Body of pancreas (tissue), 4 donors: ENCODE data around the gene DHX34. TPM values are rescaled to one million over a fixed set of nuclear protein-coding genes. Genes with fewer than 3 reads are reported as not detected.
"Not testable (repeated sequence)": the region's sequence is repeated elsewhere in the genome, so short reads cannot be mapped to it uniquely, and the experiment has no call there.

Source experiments
- ATAC-seq: fragments of 150-250 bp; one replicate; pipeline ENCODE4 v1.9.1; 2016
- DNase-seq, 4 donors: peaks; one replicate each; pipeline ENCODE4 v3.0.0-alpha.2; 2019
- H3K27ac ChIP-seq, 4 donors: fragments of 200-600 bp; sonication (generic); 1 replicate in 3 of 4; 2 replicates in 1 of 4; pipeline versions ENCODE4 v1.5.1 to v1.6.1; 2016 to 2019; ENCODE audit warnings: mild to moderate bottlenecking in 1 of 4, mixed read lengths in 1 of 4, moderate library complexity in 1 of 4
- H3K27me3 ChIP-seq, 2 donors: fragments of 200-600 bp; sonication (generic); one replicate each; pipeline ENCODE4 v1.6.0; 2016; ENCODE audit warnings: mild to moderate bottlenecking in 1 of 2
- H3K36me3 ChIP-seq, 2 donors: fragments of 200-600 bp; sonication (generic); replicated peaks in 1 of 2; 2 replicates each; pipeline ENCODE4 v1.5.1; 2016; ENCODE audit warnings: low read depth in 2 of 2; ENCODE audit not compliant: insufficient read depth in 1 of 2
- H3K4me1 ChIP-seq: fragments of 200-600 bp; sonication (generic); one replicate; pipeline ENCODE4 v1.6.0; 2016
- H3K4me3 ChIP-seq, 2 donors: fragments of 200-600 bp; sonication (generic); 1 replicate in 1 of 2; 2 replicates in 1 of 2; pipeline ENCODE4 v1.5.1; 2016 to 2019
- H3K9me3 ChIP-seq, 3 donors: fragments of 200-600 bp; sonication (generic); 1 replicate in 2 of 3; 2 replicates in 1 of 3; pipeline ENCODE4 v1.5.1; 2016
- CTCF ChIP-seq, 7 experiments: fragments of 450-650 bp in 4 of 7; fragments of 200-600 bp in 3 of 7; sonication (generic) in 3 of 7; IDR thresholded peaks; one replicate each; pipeline ENCODE4 v1.5.1; 2016 to 2019; ENCODE audit warnings: antibody characterized with exemption in 7 of 7
- POLR2A ChIP-seq, 3 donors: fragments of 450-650 bp; IDR thresholded peaks; one replicate each; pipeline ENCODE4 v1.6.1; 2016; ENCODE audit warnings: antibody characterized with exemption in 3 of 3, mild to moderate bottlenecking in 2 of 3
- WGBS, 2 donors: methylation state at CpG; one replicate each; pipeline ENCODE4 v1.1.5; 2017; 5-methylcytosine and 5-hydroxymethylcytosine counted together
- intact Hi-C: fragments of 100-400 bp; cut with DNase I; formaldehyde crosslinking; loops from one replicate; pipeline ENCODE4 v1.15.1; 2023
- total RNA-seq, 2 donors: library from RNA; depleted of rRNA; stranded (reverse); fragments of >200 nt; gene quantifications; one replicate each; pipeline ENCODE4 v1.1.0, GENCODE V29; 2016

Gene DHX34
- total RNA-seq, 2 donors from 2014 or later, result 16.1 to 50.4 TPM

- 74 to 84% methylated on average over 6 of the region's 6 CpGs for WGBS, 2 donors
- no peak for ATAC-seq
- Histone ChIP-seq H3K27me3 (no peaks in the 10 kb centered on the region), H3K9me3 (no peaks in the 10 kb centered on the region), H3K27ac (peak overlapping the region in 1 of 4 donors; percentile 75), H3K4me1 (no peaks in the 10 kb centered on the region), H3K4me3 (no peak overlapping the region), H3K36me3 (no peaks in the 10 kb centered on the region)
- TF ChIP-seq POLR2A (IDR thresholded peaks at IDR 0.05) (no peak), CTCF (IDR thresholded peaks at IDR 0.05) (no peak)
- intact Hi-C loops, result no loop called here
- DNase-seq, result no peak
Measured at GRCh38 chr19:47331490-47331889, 17.6 kb upstream of the DHX34 start.

GRCh38 chr19:47331931-47332547 is 17.1 kb upstream of the DHX34 start, which contains the start of gene C5AR2:
C5AR2 (plus strand) TSS chr19:47332175; CDS start chr19:47340800, 8,625 bp downstream.
- Histone ChIP-seq H3K36me3 (no peaks in the 10 kb centered on the region), H3K27me3 (no peaks in the 10 kb centered on the region), H3K4me3 (no peak within 1 kb of the TSS), H3K9me3 (no peaks in the 10 kb centered on the region), H3K4me1 (no peaks in the 10 kb centered on the region), H3K27ac (peak within 1 kb of the TSS in 1 of 4 donors; percentile 75)
- no peak for ATAC-seq
- intact Hi-C loops, result no loop called here
- TF ChIP-seq POLR2A (IDR thresholded peaks at IDR 0.05) (no peak), CTCF (IDR thresholded peaks at IDR 0.05) (no peak)
- WGBS, 2 donors, result 34 to 42% methylated on average over 16 to 18 of the region's 18 CpGs
- peak in 1 of 4 donors; percentile 47 for DNase-seq

GRCh38 chr19:47336765-47337718 is 12.1 kb upstream of the DHX34 start:
- peak overlapping the region in 1 of 4 donors; percentile 39 for H3K27ac ChIP-seq

GRCh38 chr19:47339196-47339880 is 9.8 kb upstream of the DHX34 start:
- Histone ChIP-seq H3K9me3 (no peaks in the 10 kb centered on the region), H3K4me1 (no peaks in the 10 kb centered on the region), H3K36me3 (no peaks in the 10 kb centered on the region), H3K27ac (no peak overlapping the region), H3K27me3 (peaks cover 0 to 5% of the 10 kb centered on the region in 2 donors), H3K4me3 (no peak overlapping the region)
- DNase-seq, result no peak
- TF ChIP-seq CTCF (IDR thresholded peaks at IDR 0.05), result no peak
- TF ChIP-seq POLR2A (IDR thresholded peaks at IDR 0.05), result no peak
- ATAC-seq, result no peak
- intact Hi-C loops, result no loop called here
- whole genome bisulfite sequencing, 2 donors, result 63 to 65% methylated on average over 10 of the region's 10 CpGs

More at GRCh38 chr19:47336765-47337718, 12.1 kb upstream of the DHX34 start:
- H3K4me3 ChIP-seq, H3K9me3 ChIP-seq, ATAC-seq, H3K36me3 ChIP-seq, H3K4me1 ChIP-seq, intact Hi-C loops, H3K27me3 ChIP-seq: not testable (repeated sequence)
- DNase-seq, result peak in 2 of 4 donors; percentile 34 to 77
- 64 to 74% methylated on average over 12 to 18 of the region's 18 CpGs for WGBS, 2 donors
